Right lobe of liver (tissue), 6 donors: ENCODE results near the gene ACTN2. TPM values are rescaled to one million over a fixed set of nuclear protein-coding genes. Genes with fewer than 3 reads are reported as not detected.

Source experiments
- ATAC-seq, 4 donors: fragments of 200-7000 bp; cut with Tn5 transposase; one replicate each; pipeline ENCODE4 v1.9.1; 2020; ENCODE audit warnings: mild to moderate bottlenecking in 4 of 4, moderate library complexity in 4 of 4
- DNase-seq, 3 donors: peaks; one replicate each; pipeline ENCODE4 v3.0.0-alpha.2; 2020
- H3K27ac ChIP-seq, 3 donors: fragments of 200-600 bp; one replicate each; pipeline ENCODE4 v1.8.0; 2022
- H3K27me3 ChIP-seq, 2 donors: fragments of 200-600 bp; one replicate each; pipeline ENCODE4 v1.8.0; 2022
- H3K36me3 ChIP-seq, 4 donors: fragments of 200-600 bp; sonication (generic) in 1 of 4; one replicate each; pipeline versions ENCODE4 v1.5.1 to v1.8.0; 2017 to 2022; ENCODE audit warnings: control low read depth in 1 of 4
- H3K4me1 ChIP-seq, 4 donors: fragments of 200-600 bp; sonication (generic) in 1 of 4; one replicate each; pipeline versions ENCODE4 v1.5.1 to v1.8.0; 2017 to 2022; ENCODE audit warnings: control low read depth in 1 of 4
- H3K4me3 ChIP-seq, 3 donors: fragments of 200-600 bp; one replicate each; pipeline ENCODE4 v1.8.0; 2022
- H3K9me3 ChIP-seq, 4 donors: fragments of 200-600 bp; sonication (generic) in 1 of 4; one replicate each; pipeline versions ENCODE4 v1.5.1 to v1.8.0; 2017 to 2022; ENCODE audit warnings: control low read depth in 1 of 4
- CTCF ChIP-seq, 4 donors: fragments of 200-600 bp in 3 of 4; fragments of 450-650 bp in 1 of 4; IDR thresholded peaks; one replicate each; pipeline versions ENCODE4 v1.5.1 to v1.8.0; 2016 to 2022; ENCODE audit warnings: antibody characterized with exemption in 4 of 4, mild to moderate bottlenecking in 2 of 4
- POLR2A ChIP-seq: fragments of 450-650 bp; IDR thresholded peaks from one replicate; pipeline ENCODE4 v1.6.1; 2017; ENCODE audit warnings: antibody characterized with exemption, mild to moderate bottlenecking
- WGBS: methylation state at CpG from one replicate; pipeline ENCODE4 v1.1.6; 2018; ENCODE audit warnings: low coverage, low lambda C conversion rate; ENCODE audit not compliant: insufficient coverage; ENCODE audit errors: missing lambda C conversion rate; 5-methylcytosine and 5-hydroxymethylcytosine counted together
- intact Hi-C, 2 donors: fragments of 100-400 bp; cut with DNase I; formaldehyde crosslinking; loops; one replicate each; pipeline versions ENCODE4 v1.11.2 to v1.14.1; 2022
- total RNA-seq, 6 experiments: library from RNA; depleted of rRNA in 2 of 6; stranded (reverse); fragments of >200 nt in 2 of 6; fragmentation: NEBNext Ultra II Directional in 3 of 6; extraction: Animal tissue kit (Norgen Biotek cat#: 25700) in 3 of 6; gene quantifications; one replicate each; pipeline versions ENCODE4 v1.1.0 to v1.2.4, GENCODE V29; 2016 to 2023
- donor health status: DM: no; HTN: yes; CAD: no.
- donor health status: DM: no; HTN: no; CAD: no.
- donor health status: DM: no; HTN: no; CAD: no.
- donor health status: DM: no; HTN: yes; CAD: no.
- donor health status: DM: no; HTN: yes; CAD: no.

Gene ACTN2
- total RNA-seq, 6 experiments from 2014 or later = 0.29 to 1.4 (median 0.58) TPM; not detected in 1

DNA sequence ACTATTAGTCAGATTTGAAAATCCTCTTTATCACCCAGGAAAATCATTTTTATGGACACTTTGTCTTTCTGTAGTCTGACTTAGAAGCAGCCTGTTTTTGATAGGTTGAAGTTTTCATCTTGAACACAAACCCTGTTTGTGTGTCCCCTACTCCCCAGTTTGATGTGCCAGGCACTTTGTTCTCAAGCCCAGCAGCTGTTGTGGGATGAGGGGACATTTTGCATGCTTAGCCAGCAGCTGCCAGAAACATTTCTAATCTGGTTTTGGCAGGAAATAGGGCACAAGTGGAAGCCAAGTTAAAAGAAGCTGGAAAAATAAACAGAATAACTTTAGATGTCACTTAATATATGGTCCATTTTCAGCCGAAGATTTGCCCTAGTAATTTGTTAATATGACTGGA lies 29.9 kb downstream of the ACTN2 start:
- Histone ChIP-seq H3K27ac (no peak overlapping the region), H3K27me3 (peaks cover 0 to 4% of the 10 kb centered on the region in 2 donors), H3K9me3 (no peaks in the 10 kb centered on the region), H3K36me3 (no peaks in the 10 kb centered on the region), H3K4me3 (no peak overlapping the region), H3K4me1 (no peaks in the 10 kb centered on the region)
- DNase-seq (no peak), ATAC-seq (no peak)
- TF ChIP-seq POLR2A = no peak
- no peak for TF ChIP-seq CTCF (IDR thresholded peaks at IDR 0.05)
- WGBS = 16% methylated on average over 1 of the region's 1 CpG
- intact Hi-C loops = no loop called here

DNA sequence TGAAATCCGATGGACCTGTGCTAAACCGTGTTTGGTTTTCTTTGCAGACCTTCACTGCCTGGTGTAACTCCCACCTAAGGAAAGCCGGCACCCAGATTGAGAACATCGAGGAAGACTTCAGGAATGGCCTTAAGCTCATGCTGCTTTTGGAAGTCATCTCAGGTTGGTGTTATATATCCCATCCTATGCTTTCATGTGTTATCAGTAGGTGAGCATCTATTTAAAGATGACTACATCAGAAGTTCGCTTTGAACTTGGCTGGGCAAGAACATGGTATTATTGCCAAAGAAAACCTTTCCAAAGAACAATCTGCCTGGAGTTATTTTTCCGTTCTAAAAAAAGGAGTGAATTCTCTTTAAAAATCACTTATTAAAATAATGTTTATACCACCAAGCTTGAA lies 31.5 kb downstream of the ACTN2 start:
- Histone ChIP-seq H3K9me3 (no peaks in the 10 kb centered on the region), H3K36me3 (no peaks in the 10 kb centered on the region), H3K27ac (no peak overlapping the region), H3K27me3 (no peaks in the 10 kb centered on the region), H3K4me1 (no peaks in the 10 kb centered on the region), H3K4me3 (no peak overlapping the region)
- WGBS = 75% methylated on average over 6 of the region's 6 CpGs
- intact Hi-C loops = no loop called here
- TF ChIP-seq CTCF (IDR thresholded peaks at IDR 0.05) (no peak), POLR2A (no peak)
- DNase-seq = no peak
- no peak for ATAC-seq

DNA sequence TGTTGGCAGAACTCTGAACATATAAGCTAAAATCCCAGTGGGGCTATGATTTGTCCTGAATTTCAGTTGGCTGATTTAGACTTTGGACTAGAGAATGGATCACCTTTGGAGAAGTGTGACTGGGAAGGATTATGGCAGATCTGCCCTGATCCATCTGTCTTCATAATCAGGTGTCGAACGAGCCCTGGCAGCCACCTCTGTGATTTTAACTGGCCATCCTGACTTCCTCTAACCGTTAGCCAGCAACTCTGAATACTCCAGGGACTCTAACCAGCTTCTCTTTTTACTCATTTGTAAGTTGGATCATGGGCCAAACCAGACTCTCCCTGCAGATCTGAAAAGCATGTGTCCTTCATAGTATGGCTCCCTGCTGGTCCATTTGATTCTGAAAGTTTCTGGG lies 32.0 kb downstream of the ACTN2 start:
- Histone ChIP-seq H3K36me3 (no peaks in the 10 kb centered on the region), H3K9me3 (no peaks in the 10 kb centered on the region), H3K4me3 (no peak overlapping the region), H3K27ac (no peak overlapping the region), H3K27me3 (no peaks in the 10 kb centered on the region), H3K4me1 (no peaks in the 10 kb centered on the region)
- intact Hi-C loops = no loop called here
- DNase-seq (no peak), ATAC-seq (no peak)
- no peak for TF ChIP-seq POLR2A
- TF ChIP-seq CTCF (IDR thresholded peaks at IDR 0.05) = no peak
- WGBS = 43% methylated on average over 3 of the region's 3 CpGs

- intact Hi-C loops = no loop called here
- 40% methylated on average over 3 of the region's 3 CpGs for WGBS
These were observed 33.9 kb downstream of the ACTN2 start for GRCh38 chr1:236720206-236720605.

More at GRCh38 chr1:236720206-236720605, 33.9 kb downstream of the ACTN2 start:
- Histone ChIP-seq H3K36me3 (no peaks in the 10 kb centered on the region), H3K9me3 (no peaks in the 10 kb centered on the region), H3K4me3 (no peak overlapping the region), H3K4me1 (no peaks in the 10 kb centered on the region), H3K27me3 (no peaks in the 10 kb centered on the region), H3K27ac (no peak overlapping the region)
- TF ChIP-seq CTCF (IDR thresholded peaks at IDR 0.05) = no peak
- ATAC-seq (no peak), DNase-seq (no peak)
